GM18870 (cell line): ENCODE results near the gene ITGAV.
"Not testable (repeated sequence)": the region's sequence is repeated elsewhere in the genome, so short reads cannot be mapped to it uniquely, and the experiment has no call there.

Experiments used
- ATAC-seq: cut with Tn5 transposase; IDR thresholded peaks from one replicate; pipeline ENCODE4 v1.9.1; 2021; ENCODE audit warnings: moderate library complexity; ENCODE audit not compliant: unreplicated experiment

The ITGAV gene

DNA sequence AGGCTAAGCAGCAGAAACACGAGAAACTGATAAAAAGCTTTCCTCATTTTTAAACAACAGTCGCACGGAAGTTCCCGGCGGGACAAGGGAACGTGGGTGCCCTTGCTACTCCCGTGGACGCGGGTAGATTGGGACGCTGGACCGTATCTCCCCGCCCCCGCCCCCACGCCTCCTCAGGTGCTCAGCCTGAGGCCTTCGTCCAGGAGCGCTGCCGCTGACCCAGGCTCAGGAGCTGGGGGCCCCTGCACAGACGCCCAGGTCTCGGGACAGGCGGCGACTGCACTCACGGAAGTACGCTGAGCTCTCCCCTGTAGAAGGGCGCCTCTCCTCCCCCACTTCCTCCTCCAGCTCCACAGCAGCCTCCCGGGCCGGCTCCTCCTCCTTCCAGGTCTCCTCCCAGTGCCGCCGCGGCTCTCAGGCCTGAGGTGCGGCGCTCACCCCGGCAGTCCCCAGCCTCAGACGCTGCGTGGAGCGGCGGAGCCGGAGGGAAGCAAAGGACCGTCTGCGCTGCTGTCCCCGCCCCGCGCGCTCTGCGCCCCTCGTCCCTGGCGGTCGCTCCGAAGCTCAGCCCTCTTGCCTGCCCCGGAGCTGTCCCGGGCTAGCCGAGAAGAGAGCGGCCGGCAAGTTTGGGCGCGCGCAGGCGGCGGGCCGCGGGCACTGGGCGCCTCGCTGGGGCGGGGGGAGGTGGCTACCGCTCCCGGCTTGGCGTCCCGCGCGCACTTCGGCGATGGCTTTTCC is at the start of gene ITGAV:
Gene ITGAV, plus strand, starts transcription at position 445 of the 738 bp plus-strand sequence. Its CDS starts 283 bp downstream, at position 728.
- peak; percentile 93 for ATAC-seq

DNA sequence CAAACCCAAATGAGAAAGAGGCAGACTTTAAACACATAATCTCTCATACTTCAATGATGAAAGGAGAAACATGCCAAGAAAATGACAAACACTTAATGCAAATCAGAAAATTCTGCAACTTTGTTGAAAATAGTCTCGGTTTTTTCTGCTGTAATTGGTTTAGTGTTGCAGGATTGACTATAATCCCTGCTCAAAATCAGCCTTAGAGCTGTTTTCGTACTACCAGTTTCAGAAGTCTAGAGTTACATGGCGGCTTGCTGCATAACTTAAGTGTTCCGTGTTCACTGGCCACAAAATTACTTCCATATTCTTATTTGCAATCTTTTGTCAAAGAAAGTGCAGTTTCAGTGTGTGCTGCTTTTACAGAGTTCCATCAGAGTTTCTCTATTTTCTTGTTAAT is 48.9 kb upstream of the ITGAV start:
- no peak for ATAC-seq

- ATAC-seq, result no peak
These were observed 47.9 kb upstream of the ITGAV start for GRCh38 chr2:186542002-186542401.

- ATAC-seq, result no peak
These were observed 46.2 kb upstream of the ITGAV start for GRCh38 chr2:186543561-186544131.

- no peak for ATAC-seq
These were observed 45.6 kb upstream of the ITGAV start for GRCh38 chr2:186544255-186544675.

DNA sequence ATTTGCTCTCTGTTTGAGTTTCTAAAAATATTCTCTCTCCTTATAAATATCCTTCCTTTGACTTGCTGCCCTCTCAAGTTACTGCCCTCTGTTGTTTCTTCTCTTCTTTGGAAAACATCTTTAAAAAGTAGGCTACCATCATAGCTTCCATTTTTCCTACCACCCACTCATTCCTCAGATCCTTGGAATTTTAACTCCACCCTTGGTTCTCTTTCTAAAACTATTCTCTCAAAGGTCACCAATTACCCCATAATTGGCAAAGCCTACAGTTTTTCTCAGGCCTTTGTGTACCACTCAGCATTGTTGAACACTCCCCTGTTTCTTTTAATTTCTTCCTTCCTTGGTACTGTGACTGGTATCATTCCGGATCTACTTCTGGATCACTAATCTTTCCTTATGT is 43.0 kb upstream of the ITGAV start:
- no peak for ATAC-seq

DNA sequence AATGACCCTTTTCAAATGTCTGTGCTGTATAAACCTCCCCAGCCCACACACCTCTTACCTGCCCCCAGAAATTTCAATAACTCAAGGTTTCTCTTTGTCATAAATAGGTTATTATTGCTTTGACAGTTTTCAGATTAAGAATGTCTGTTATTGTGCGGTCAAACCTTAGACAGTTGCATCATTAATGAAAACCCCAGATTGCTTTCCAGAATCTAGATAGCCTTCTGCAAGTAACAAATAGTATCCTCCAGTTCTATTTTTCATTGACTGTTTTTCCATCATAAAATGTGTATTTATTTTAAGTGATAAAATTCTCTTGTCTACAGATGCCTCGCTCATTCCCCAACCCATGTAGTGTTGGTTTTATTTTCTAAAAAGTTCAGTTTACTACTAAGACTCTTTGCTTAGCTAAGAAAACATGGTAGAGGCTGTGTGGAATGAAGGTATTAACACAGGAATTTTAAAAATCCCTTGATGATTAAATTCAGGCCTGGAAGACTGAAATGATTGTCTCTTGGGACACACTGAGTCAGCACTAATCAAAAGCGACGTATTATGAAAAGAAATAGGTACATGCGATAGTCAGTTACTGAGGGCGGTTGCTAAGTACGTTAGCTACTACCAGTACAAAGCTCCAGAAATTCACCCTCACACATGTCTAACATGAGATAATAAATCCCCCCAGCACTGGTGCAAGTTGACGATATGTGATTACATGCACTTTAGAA is 38.4 kb upstream of the ITGAV start:
- ATAC-seq, result no peak

DNA sequence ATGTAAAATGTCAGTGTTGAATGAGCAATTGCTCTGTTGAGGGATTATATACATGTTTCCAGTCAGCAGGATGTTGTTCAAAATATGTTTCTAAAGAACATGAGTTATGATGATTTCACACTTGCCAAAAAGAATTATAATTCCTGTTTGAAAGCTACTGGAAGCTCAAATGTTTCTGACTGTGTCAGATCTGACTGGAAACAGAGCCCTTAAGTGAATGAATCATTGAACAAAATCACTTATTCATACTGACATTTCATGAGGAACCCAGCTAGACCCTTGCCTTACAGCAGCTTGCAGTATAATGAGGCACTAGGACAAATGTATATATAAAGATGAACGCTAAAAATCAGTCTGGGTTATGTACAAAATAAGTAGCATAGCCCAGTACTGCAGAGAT is 35.4 kb upstream of the ITGAV start:
- no peak for ATAC-seq

- no peak for ATAC-seq
These were observed 34.8 kb upstream of the ITGAV start for GRCh38 chr2:186554850-186555671.

DNA sequence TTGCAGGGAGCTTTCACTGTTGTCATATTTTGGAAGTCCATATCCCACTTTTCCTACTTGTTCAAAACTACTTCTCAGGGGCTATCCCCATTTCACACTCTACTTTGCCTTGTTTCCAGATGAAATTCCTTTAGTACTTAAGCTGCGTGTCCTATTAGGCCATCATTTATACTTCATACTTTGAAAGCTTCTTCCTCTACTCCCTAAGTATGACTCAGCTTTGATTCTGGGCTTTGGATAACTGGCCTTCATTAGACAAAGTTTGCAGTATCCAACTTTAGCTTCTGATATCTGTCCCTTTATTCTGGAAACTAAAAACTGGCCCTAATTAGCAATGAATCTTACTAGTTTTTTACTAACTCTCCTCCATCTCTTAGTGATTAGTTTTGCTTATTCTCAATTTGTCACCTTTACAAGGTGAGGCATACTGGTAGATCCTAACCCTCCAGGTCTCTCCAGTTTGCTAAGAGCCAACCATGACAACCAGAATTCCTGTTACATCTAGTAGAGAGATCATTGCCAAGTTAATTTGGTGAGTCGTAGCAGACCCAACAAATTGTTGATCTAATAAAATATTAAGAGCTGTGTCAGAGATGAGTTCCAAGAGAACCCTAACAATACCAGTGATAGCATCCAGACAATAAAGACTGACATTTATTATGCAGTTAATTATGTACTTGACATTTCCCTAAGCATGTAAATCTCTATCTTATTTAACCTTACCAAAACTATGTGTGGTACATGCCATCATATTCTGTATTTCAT is 31.2 kb upstream of the ITGAV start:
- no peak for ATAC-seq

DNA sequence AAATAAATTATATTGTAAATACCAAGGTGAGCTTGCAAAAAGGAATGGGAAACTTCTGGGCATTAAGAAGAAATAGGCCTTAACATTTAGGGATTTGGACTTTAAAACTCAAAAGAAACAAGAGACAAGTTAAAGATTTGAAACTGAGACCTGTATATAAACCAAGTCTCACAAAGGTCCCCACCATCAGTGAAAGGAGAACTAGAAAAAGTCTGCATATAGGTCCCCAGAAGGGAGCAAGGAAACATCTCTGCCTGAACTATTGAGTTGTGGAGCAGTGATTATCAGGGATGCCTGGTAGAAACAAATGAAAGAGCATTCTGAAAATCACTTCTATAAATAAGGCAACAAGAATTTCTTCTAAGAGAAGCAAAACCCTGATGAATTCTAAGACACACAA is 30.5 kb upstream of the ITGAV start:
- ATAC-seq, result peak; percentile 53

DNA sequence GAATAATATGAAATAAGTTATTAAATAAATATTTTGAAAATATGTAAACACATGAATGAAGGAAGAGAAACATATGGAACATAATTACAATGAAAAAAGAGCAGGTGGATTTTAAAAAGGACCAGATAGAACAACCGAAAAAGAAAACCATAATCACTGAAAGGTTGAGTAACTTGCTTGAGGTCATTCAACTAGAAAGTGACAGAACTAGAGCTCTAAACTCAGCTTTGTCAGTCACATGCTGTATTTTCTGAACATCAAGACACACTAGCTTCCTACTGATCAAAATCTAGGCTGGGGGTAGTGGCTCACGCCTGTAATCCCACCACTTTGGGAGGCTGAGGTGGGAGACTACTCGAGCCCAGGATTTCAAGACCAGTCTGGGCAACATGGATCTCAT is 30.0 kb upstream of the ITGAV start:
- ATAC-seq, result peak; percentile 91

GRCh38 chr2:186560254-186560653 is 29.6 kb upstream of the ITGAV start:
- no peak for ATAC-seq

DNA sequence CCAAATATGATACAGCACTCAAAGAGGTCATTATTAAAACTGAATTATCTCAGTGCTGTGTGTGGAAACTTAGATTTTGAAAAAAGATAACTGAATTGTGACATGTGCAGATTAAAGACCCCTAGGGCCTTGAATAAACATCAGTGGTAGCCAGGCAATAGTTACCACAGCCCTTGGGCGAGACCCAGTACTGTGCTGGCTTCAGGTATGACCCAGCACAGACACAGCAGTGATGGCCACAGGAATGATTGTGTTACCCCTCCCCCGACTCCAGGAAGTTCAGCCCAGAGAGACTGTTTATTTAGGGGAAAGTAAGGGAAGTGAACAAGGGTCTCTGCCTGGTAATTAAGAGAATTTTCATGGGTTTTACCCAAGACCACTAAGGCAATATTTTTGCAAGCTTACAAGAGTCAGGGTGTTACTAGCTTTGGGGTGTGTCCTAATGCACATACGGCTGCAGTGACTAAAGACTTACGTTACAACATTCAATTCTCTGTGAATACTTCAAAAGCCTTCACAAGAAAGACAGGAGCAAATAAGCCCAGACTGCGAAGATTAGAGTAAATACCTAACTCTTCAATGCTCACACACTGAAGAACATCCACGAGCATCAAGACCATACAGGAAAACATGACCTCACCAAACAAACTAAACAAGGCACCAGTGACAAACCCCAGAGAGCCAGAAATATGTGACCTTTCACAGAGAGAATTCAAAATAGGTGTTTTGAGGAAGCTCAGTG is 28.2 kb upstream of the ITGAV start:
- ATAC-seq, result no peak

DNA sequence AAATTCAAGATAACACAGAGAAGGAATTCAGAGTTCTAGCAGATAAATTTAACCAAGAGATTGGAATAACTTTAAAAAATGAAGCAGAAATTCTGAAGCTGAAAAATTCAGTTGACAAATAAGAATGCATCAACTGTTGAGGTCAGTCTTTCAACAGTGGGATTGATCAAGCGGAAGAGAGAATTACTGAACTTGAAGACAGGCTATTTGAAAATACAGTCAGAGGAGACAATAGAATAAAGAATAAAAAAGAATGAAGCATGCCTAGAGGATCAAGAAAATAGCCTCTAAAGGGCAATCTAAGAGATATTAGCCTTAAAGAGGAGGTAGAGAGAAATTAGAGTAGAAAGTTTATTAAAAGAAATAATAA is 27.7 kb upstream of the ITGAV start:
- ATAC-seq, result no peak

DNA sequence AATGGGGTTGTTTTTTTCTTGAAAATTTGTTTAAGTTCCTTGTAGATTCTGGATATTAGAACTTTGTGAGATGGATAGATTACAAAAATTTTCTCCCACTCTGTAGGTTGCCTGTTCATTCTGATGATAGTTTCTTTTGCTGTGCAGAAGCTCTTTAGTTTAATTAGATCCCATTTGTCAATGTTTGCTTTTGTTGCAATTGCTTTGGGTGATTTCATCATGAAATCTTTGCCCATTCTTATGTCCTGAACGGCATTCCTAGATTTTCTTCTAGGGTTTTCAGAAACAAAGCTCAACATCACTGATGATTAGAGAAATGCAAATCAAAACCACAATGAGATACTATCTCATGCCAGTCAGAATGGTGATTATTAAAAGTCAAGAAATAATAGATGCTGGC is 21.3 kb upstream of the ITGAV start:
- not testable (repeated sequence) for ATAC-seq

DNA sequence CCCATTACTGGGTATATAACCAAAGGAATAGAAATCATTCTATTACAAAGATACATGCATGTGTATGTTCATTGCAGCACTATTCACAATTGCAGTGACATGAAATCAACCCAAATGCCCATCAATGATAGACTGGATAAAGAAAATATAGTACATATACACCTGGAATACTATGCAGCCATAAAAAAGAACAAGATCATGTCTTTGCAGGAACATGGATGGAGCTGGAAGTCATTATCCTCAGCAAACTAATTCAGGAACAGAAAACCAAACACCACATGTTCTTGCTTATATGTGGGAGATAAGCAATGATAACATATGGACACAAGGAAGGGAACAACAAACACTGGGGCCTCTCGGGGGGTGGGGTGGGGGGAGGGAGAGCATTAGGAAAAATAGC is 20.7 kb upstream of the ITGAV start:
- ATAC-seq, result not testable (repeated sequence)

- no peak for ATAC-seq
These were observed 20.0 kb upstream of the ITGAV start for GRCh38 chr2:186569897-186570296.

DNA sequence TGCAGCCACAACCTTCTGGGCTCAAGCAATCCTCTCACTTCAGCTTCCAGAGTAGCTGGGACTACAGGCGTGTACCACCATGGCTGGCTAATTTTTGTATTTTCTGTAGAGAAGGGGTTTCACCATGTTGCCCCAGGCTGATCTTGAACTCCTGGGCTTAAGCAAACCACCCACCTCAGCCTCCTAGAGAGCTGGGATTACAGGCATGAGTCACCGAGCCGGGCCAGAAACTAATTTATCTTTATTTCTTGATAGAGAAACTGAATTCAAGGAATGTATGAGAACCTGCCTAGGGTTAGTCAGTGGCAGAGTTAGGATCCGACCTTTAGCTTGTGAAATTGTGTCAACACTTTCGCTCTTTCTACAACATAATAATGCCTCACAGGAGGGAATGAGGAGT is 19.3 kb upstream of the ITGAV start:
- no peak for ATAC-seq

GRCh38 chr2:186572705-186573104 is 17.2 kb upstream of the ITGAV start:
- ATAC-seq, result no peak
